ENCODE data around the gene DNM3.

GRCh38 chr1:172246521-172247390 is 405.5 kb downstream of the DNM3 start:
- TF ChIP-seq MAX (IDR thresholded peaks at IDR 0.05; ENCODE audit: low read depth, low read length) (no peak), CTCF (IDR thresholded peaks at IDR 0.05; ENCODE audit: low read depth, low read length) (no peak), POLR2A (IDR thresholded peaks at IDR 0.05; ENCODE audit: extremely low read depth, insufficient read length) (no peak), MYC (IDR thresholded peaks at IDR 0.05; ENCODE audit: low read depth, low read length) (no peak)
